SK-N-SH (cell line): ENCODE results near the gene APC.

Source experiments
- CTCF ChIP-seq: fragments of 200-600 bp; sonication (generic); IDR thresholded peaks from 2 replicates; pipeline ENCODE4 v1.6.1; 2017; ENCODE audit warnings: antibody characterized with exemption, mild to moderate bottlenecking, moderate library complexity
- GATA2 ChIP-seq: sonication (generic); formaldehyde crosslinking; IDR thresholded peaks from 2 replicates; pipeline ENCODE4 v1.5.0; 2020; ENCODE audit warnings: mild to moderate bottlenecking, missing genetic modification reagents
- POLR2AphosphoS5 ChIP-seq: IDR thresholded peaks from 2 replicates; pipeline ENCODE4 v1.6.1; 2012; ENCODE audit warnings: low read depth, low read length
- REST ChIP-seq: IDR thresholded peaks from 2 replicates; pipeline ENCODE4 v1.6.1; 2012; ENCODE audit warnings: mild to moderate bottlenecking, low read depth, low read length, moderate library complexity
- TAF1 ChIP-seq: IDR thresholded peaks from 2 replicates; pipeline ENCODE4 v1.6.1; 2012; ENCODE audit warnings: low read depth, mild to moderate bottlenecking, low read length, moderate library complexity, borderline replicate concordance
- USF1 ChIP-seq: IDR thresholded peaks from 2 replicates; pipeline ENCODE4 v1.4.0; 2012; ENCODE audit warnings: low read depth, borderline replicate concordance
- USF2 ChIP-seq: fragments of 150-350 bp; IDR thresholded peaks from 2 replicates; pipeline ENCODE4 v1.6.1; 2017; ENCODE audit warnings: antibody characterized with exemption, low read length, low read depth, borderline replicate concordance
- YY1 ChIP-seq: IDR thresholded peaks from 2 replicates; pipeline ENCODE4 v1.4.0; 2012; ENCODE audit warnings: low read depth, mild to moderate bottlenecking

GRCh38 chr5:112737070-112737462, 619 bp upstream of the APC start:
- no peak for TF ChIP-seq POLR2AphosphoS5
- no peak for TF ChIP-seq CTCF
- no peak for TF ChIP-seq USF1
- TF ChIP-seq REST: no peak
- TF ChIP-seq TAF1: no peak
- no peak for TF ChIP-seq YY1
- TF ChIP-seq GATA2 (CRISPR knock-in tag): no peak
- TF ChIP-seq USF2: no peak
